ENCODE results near the gene MAPK11.

- TF ChIP-seq EZH2 (IDR thresholded peaks at IDR 0.05; ENCODE audit: low read length) (no peak), CTCF (optimal IDR thresholded peaks at IDR 0.05 in 1 of 3, IDR thresholded peaks at IDR 0.05 in 1 of 3, conservative IDR thresholded peaks at IDR 0.05 in 1 of 3; ENCODE audit: extremely low read depth in 1 of 3, insufficient read depth in 2 of 3, low read length in 3 of 3) (no peak)
Measured at GRCh38 chr22:50216684-50217520, 53.3 kb downstream of the MAPK11 start.

Data from keratinocyte (primary cell).